OCI-LY3 (cell line): ENCODE results near the gene ARNT2.

ENCODE experiments used
- H2AFZ ChIP-seq: fragments of 200-600, 300-600 bp; shearing (Covaris generic); 2 replicates; pipeline ENCODE4 v1.6.0; 2014; ENCODE audit warnings: antibody characterized with exemption, low read depth, low read length
- H3K27ac ChIP-seq: fragments of 200-600, 300-600 bp; sonication (generic); 2 replicates; pipeline ENCODE4 v1.5.1; 2014; ENCODE audit warnings: mild to moderate bottlenecking, low read length, moderate library complexity, mixed read lengths
- H3K27me3 ChIP-seq: fragments of 200-600, 300-600 bp; sonication (generic); 2 replicates; pipeline ENCODE4 v1.6.1; 2014; ENCODE audit warnings: low read depth, low read length, mixed read lengths
- H3K36me3 ChIP-seq: fragments of 200-600, 300-600 bp; sonication (generic); replicated peaks from 2 replicates; pipeline ENCODE3; 2014; ENCODE audit warnings: low read depth, low read length, mixed read lengths
- H3K4me1 ChIP-seq: fragments of 300-600, 200-600 bp; sonication (generic); 2 replicates; pipeline ENCODE4 v1.6.1; 2014; ENCODE audit warnings: low read length, mixed read lengths
- H3K4me2 ChIP-seq: fragments of 200-600, 300-600 bp; sonication (generic); 2 replicates; pipeline ENCODE4 v1.6.1; 2014; ENCODE audit warnings: low read length, mixed read lengths
- H3K4me3 ChIP-seq: fragments of 300-600, 200-600 bp; sonication (generic); 2 replicates; pipeline ENCODE4 v1.5.1; 2014; ENCODE audit warnings: antibody characterized with exemption, mild to moderate bottlenecking, low read length, moderate library complexity
- H3K79me2 ChIP-seq: fragments of 300-600, 200-600 bp; shearing (Covaris generic); 2 replicates; pipeline ENCODE4 v1.6.1; 2014; ENCODE audit warnings: mild to moderate bottlenecking, low read length, mixed read lengths
- H3K9ac ChIP-seq: fragments of 300-600, 200-600 bp; shearing (Covaris generic); 2 replicates; pipeline ENCODE4 v1.6.0; 2014; ENCODE audit warnings: mild to moderate bottlenecking, low read length, moderate library complexity
- H3K9me3 ChIP-seq: fragments of 200-600, 300-600 bp; shearing (Covaris generic); 2 replicates; pipeline ENCODE4 v1.6.1; 2014; ENCODE audit warnings: low read length, mixed read lengths; ENCODE audit not compliant: insufficient read depth
- H4K20me1 ChIP-seq: fragments of 200-600, 300-600 bp; sonication (generic); 2 replicates; pipeline ENCODE4 v1.6.1; 2016; ENCODE audit warnings: low read length, mixed read lengths; ENCODE audit not compliant: insufficient read depth
- CTCF ChIP-seq: fragments of 200-600, 300-600 bp; sonication (generic); IDR thresholded peaks from 2 replicates; pipeline ENCODE4 v1.5.1; 2014; ENCODE audit warnings: antibody characterized with exemption, low read length, low read depth
- EZH2phosphoT487 ChIP-seq: fragments of 200-600 bp; shearing (Covaris generic); IDR thresholded peaks from 2 replicates; pipeline ENCODE4 v1.6.1; 2018; ENCODE audit warnings: antibody characterized with exemption, mixed run types, low read depth

The ARNT2 gene

GRCh38 chr15:80591938-80592825 is 188.0 kb downstream of the ARNT2 start:
- H3K9me3 ChIP-seq, result no peaks in the 10 kb centered on the region
- TF ChIP-seq EZH2phosphoT487 (no peak), CTCF (no peak)
- H3K27me3 ChIP-seq, result no peaks in the 10 kb centered on the region
- H3K4me1 ChIP-seq, result no peaks in the 10 kb centered on the region
- H2AFZ ChIP-seq, result no peak overlapping the region
- no peak overlapping the region for H3K4me3 ChIP-seq
- no peak overlapping the region for H3K27ac ChIP-seq
- no peaks in the 10 kb centered on the region for H3K36me3 ChIP-seq
- H4K20me1 ChIP-seq, result no peaks in the 10 kb centered on the region
- no peaks in the 10 kb centered on the region for H3K79me2 ChIP-seq
- no peak overlapping the region for H3K4me2 ChIP-seq
- no peak overlapping the region for H3K9ac ChIP-seq

- H2AFZ ChIP-seq, result no peak overlapping the region
Measured at GRCh38 chr15:80593486-80594030, 189.4 kb downstream of the ARNT2 start.

GRCh38 chr15:80594091-80594889 is 190.1 kb downstream of the ARNT2 start:
- Histone ChIP-seq H3K9ac (no peak overlapping the region), H3K36me3 (no peaks in the 10 kb centered on the region), H3K27ac (no peak overlapping the region), H2AFZ (no peak overlapping the region), H3K27me3 (no peaks in the 10 kb centered on the region), H4K20me1 (no peaks in the 10 kb centered on the region), H3K4me1 (no peaks in the 10 kb centered on the region), H3K4me3 (no peak overlapping the region), H3K4me2 (no peak overlapping the region), H3K9me3 (no peaks in the 10 kb centered on the region), H3K79me2 (no peaks in the 10 kb centered on the region)
- no peak for TF ChIP-seq EZH2phosphoT487
- TF ChIP-seq CTCF, result no peak

More at GRCh38 chr15:80593486-80594030, 189.4 kb downstream of the ARNT2 start:
- Histone ChIP-seq H3K4me1 (no peaks in the 10 kb centered on the region), H3K27ac (no peak overlapping the region), H4K20me1 (no peaks in the 10 kb centered on the region), H3K4me2 (no peak overlapping the region), H3K36me3 (no peaks in the 10 kb centered on the region), H3K4me3 (no peak overlapping the region), H3K27me3 (no peaks in the 10 kb centered on the region), H3K9me3 (no peaks in the 10 kb centered on the region), H3K79me2 (no peaks in the 10 kb centered on the region), H3K9ac (no peak overlapping the region)
- TF ChIP-seq CTCF, result no peak

GRCh38 chr15:80595396-80595795 is 191.2 kb downstream of the ARNT2 start:
- Histone ChIP-seq H3K9ac (no peak overlapping the region), H3K9me3 (no peaks in the 10 kb centered on the region), H3K4me3 (no peak overlapping the region), H3K36me3 (no peaks in the 10 kb centered on the region), H3K79me2 (no peaks in the 10 kb centered on the region), H3K27me3 (no peaks in the 10 kb centered on the region), H3K4me2 (no peak overlapping the region), H4K20me1 (no peaks in the 10 kb centered on the region), H2AFZ (no peak overlapping the region), H3K4me1 (no peaks in the 10 kb centered on the region), H3K27ac (no peak overlapping the region)
- TF ChIP-seq EZH2phosphoT487 (no peak), CTCF (no peak)
